Hepatic stellate cell (primary cell): ENCODE results near the gene TSACC.
"Not testable (repeated sequence)": the region's sequence is repeated elsewhere in the genome, so short reads cannot be mapped to it uniquely, and the experiment has no call there.

ENCODE experiments used
- DNase-seq: peaks from one replicate; pipeline ENCODE4 v3.0.0; 2011; ENCODE audit warnings: low spot score

Gene TSACC

DNA sequence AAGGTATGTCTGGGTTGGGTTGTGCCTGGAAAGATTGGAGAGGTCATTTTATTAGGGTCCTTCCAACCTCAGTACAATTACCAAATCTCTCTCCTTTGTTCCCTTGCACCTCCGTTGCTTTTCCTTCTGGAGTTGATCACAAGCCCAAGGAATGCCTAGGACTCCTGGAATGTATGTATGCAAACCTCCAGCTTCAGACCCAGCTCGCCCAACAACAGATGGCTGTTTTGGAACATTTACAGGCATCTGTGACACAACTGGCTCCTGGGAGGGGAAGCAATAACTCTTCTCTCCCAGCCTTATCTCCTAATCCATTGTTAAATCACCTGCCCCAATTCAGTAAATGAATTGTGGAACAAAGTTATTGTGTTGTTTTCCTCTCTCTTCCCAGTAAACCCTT, 8.3 kb downstream of the TSACC start:
- DNase-seq, result peak; percentile 63

DNA sequence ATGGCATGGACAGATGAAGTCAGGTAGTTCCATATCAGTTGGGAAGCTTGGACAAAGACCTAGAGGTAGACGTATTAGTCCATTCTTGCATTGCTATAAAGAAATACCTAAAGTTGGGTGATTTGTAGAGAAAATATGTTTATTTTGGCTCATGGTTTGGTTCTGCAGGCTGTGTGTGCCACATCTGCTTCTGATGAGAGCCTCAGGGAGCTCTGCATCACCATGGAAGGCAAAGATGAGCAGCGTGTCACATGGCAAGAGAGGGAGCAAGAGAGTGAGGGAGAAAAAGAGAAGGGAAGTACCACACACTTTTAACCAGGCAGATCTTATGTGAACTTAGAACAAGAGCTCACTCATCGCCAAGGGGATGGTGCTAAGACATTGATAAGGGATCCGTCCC, 9.0 kb downstream of the TSACC start:
- peak; percentile 35 for DNase-seq

DNA sequence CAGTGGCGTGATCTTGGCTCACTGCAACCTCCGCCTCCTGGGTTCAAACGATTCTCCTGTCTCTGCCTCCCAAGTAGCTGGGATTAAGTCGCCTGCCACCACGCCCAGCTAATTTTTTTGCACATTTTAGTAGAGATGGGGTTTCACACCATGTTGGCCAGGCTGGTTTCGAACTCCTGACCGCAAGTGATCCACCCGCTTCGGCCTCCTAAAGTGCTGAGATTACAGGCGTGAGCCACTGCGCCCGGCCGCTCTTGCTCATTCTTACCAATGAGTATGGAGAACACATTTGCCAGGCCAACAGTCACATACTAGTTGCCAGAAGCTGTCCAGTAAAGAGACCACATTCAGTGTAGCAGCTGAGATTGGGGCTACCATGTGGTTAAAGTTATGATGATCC, 14.2 kb downstream of the TSACC start:
- DNase-seq, result not testable (repeated sequence)

GRCh38 chr1:156356262-156356874, 18.0 kb downstream of the TSACC start:
- DNase-seq, result no peak

- no peak for DNase-seq
Measured at GRCh38 chr1:156356875-156357534, 18.7 kb downstream of the TSACC start.

DNA sequence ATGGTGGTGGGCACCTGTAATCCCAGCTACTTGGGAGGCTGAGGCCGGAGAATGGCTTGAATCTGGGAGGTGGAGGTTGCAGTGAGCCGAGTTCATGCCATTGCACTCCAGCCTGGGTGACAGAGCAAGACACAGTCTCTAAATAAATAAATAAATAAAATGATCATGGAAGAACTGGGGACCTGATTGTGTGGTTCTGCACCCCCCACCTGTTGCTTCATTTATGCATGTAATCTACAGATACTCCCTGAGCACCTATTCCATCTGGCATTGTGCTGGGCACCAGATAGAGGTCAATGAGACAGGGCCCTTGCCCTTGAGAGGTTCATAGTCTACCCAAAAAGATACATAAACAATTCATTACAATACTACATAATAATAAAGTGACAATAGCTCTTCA, 19.7 kb downstream of the TSACC start:
- DNase-seq, result no peak

DNA sequence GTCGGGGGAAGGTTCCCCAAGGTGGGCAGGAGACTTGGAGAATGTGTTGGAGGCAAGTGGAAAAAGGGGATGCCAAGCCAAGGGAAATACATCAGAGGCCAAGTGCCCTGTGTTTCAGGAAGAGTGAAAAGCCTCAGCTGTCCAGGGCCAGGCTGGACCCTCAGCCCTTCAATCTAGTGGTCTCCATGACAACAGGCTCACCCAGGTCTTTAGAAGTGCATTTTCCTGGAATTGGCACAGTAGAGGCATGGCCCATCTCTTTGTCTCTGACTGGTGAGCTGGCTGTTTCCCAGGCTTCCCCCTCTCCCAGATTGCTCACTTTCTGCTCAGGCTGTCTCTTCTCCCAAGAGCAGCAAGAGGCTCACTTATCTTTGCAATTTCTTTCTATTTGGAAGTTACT, 20.3 kb downstream of the TSACC start:
- DNase-seq, result no peak

GRCh38 chr1:156359249-156359648, 20.9 kb downstream of the TSACC start:
- no peak for DNase-seq

- DNase-seq, result no peak
Measured at GRCh38 chr1:156359973-156360372, 21.6 kb downstream of the TSACC start.

DNA sequence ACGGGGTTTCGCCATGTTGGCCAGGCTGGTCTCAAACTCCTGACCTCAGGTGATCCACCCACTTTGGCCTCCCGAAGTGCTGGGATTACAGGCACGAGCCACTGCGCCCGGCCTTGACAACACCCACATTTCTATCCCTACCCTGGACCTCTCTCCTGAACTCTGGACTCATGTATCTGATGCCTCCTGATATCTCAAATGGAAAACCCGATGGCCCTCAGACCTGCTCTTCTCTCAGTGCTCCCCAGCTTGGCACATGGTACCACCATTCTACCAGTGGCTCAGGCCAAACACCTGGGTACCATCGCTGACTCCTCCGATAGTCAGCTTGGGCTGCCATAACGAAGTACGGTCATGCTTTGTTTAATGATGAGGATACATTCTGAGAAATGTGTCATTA, 22.2 kb downstream of the TSACC start:
- DNase-seq, result no peak

DNA sequence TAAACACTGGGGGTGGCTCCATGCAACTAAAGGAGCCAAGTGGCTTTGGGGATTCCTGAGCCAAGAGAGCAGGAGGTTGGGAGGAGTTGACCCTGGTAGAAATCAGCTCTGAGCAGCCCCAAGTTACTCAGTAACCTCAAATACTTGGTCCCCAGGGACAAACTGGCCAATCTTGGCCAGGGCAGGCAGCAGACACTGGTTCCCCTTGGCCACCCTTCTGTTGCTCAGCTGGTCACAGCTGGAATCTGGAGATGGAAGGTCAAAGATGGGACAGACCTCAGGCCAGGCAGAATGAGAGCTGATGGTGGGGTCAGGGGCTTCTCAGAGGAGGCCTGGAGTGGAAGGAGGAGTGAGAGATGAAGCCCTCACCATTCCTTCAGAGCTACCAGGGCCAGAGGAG, 27.4 kb downstream of the TSACC start:
- DNase-seq, result no peak

- no peak for DNase-seq
Measured at GRCh38 chr1:156366378-156367166, 28.2 kb downstream of the TSACC start.

- no peak for DNase-seq
Measured at GRCh38 chr1:156367383-156368156, 29.2 kb downstream of the TSACC start.

GRCh38 chr1:156368157-156368658, 29.9 kb downstream of the TSACC start:
- DNase-seq, result no peak

DNA sequence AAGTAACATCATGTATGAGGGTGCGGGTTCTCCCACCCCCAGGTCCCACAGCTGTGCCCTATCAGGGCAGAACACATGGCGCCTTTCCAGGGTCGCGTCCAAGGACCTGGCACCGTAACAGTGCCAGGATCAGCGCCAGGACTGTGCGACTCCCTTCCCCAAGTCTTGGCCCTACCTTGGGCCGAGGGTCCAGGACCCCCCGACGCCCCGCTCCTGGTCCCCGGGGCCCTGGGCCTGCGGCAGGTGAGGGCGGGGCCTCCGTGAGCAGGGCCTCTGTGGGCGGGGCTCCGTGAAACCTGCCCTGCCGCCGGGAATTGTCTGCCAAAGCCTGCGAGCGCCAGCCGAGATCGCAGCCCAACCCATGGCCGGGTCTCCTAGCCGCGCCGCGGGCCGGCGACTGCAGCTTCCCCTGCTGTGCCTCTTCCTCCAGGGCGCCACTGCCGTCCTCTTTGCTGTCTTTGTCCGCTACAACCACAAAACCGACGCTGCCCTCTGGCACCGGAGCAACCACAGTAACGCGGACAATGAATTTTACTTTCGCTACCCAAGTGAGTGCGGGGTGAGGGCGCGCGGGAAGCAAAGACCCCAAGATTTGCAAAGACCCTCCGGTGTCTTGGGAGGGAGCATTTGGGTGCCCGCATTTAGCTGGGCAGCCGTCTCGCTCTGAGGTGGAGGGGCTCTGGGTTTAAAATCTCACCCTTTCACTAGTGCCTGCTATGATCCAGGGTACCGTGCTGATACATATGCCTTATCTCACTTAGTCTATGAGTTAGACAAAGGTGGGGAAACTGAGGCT, 30.8 kb downstream of the TSACC start, which contains the start of gene RHBG:
Gene RHBG (plus strand): TSS at position 323 of the 796 bp plus-strand sequence. CDS start 39 bp downstream, at position 362.
- no peak for DNase-seq

DNA sequence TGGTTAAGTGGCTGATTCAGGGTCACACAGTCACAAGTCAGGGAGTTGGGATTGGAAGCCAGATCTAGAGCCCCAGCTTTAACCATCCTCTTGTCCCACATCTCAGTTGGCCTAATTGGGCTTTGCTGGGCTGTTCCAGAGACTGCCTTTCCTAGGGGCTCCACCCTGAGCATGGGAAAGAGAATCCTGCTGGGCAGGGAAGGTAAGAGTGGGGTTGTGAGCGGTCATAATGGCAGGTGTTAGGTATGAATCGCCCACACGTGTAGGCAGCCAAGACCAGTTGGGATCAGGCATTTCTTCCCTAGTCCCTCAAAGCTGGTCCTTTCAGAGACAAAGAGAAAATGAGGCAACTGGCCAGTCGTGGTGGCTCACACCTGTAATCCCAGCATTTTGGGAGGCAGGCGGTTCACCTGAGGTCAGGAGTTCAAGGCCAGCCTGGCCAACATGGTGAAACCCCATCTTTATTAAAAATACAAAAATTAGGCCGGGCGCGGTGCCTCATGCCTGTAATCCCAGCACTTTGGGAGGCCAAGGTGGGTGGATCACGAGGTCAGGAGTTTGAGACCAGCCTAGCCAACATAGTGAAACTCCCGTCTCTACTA, 31.5 kb downstream of the TSACC start:
- DNase-seq, result not testable (repeated sequence)

- no peak for DNase-seq
Measured at GRCh38 chr1:156371553-156372264, 33.4 kb downstream of the TSACC start.

GRCh38 chr1:156372265-156372586, 33.9 kb downstream of the TSACC start:
- DNase-seq, result no peak

DNA sequence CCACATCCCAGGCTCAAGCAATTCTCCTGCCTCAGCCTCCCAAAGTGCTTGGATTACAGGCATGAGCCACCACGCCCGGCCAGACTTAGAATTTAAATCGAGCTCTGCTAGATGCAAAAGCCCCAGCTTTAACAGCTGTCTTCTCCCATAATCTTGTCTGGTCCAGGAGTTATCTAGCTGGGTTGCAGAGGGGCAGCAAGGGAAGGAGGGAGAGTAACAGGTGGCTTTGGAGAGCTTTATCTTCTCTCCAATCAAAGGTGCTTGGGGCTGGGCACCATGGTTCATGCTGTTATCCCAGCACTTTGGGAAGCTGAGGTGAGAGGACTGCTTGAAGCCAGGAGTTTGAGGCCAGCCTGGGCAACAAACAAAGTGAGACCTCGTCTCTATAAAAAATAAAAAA, 34.5 kb downstream of the TSACC start:
- no peak for DNase-seq

DNA sequence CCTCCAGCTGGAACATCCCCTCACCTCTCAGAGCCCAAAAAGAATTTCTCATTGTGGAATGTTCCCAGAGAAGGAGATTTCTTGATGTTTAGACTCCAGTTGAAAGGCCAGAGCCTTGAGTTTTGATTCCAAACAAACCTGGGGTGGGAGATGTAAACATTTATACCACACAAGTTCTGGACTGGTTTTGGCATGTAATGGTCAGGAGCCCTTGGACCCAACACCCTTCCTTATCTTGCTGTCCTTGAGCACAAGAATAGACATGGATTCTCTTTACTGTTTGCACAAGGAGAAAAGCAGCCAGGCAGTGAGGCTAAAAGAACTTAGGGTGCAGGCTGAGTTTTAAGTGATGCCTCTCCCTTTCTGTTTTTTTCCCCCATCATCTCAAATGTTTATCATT, 35.2 kb downstream of the TSACC start:
- DNase-seq, result no peak
